Endodermal cell (in vitro differentiated cells): ENCODE measurements around the gene AGK. TPM values are rescaled to one million over a fixed set of nuclear protein-coding genes. Genes with fewer than 3 reads are reported as not detected.
A peak's percentile ranks its signal among the peaks of the same experiment; 100 is the strongest.

Experiments
- DNase-seq: peaks from one replicate; pipeline ENCODE4 v3.0.0-alpha.2; 2017
- H3K27ac ChIP-seq: 2 replicates; pipeline ENCODE4 v1.5.1; 2013; ENCODE audit warnings: mild to moderate bottlenecking, low read depth, low read length, moderate library complexity
- H3K27me3 ChIP-seq: 2 replicates; pipeline ENCODE4 v1.6.1; 2013; ENCODE audit warnings: mild to moderate bottlenecking, low read length, moderate library complexity; ENCODE audit not compliant: insufficient read depth, control insufficient read depth, poor library complexity, severe bottlenecking
- H3K36me3 ChIP-seq: 2 replicates; pipeline ENCODE4 v1.7.0; 2013; ENCODE audit warnings: mild to moderate bottlenecking, low read length, moderate library complexity; ENCODE audit not compliant: control insufficient read depth, insufficient read depth
- H3K4me1 ChIP-seq: one replicate; pipeline ENCODE4 v1.7.0; 2013; ENCODE audit warnings: low read length; ENCODE audit not compliant: control insufficient read depth, insufficient read depth
- H3K4me3 ChIP-seq: 2 replicates; pipeline ENCODE4 v1.5.1; 2013; ENCODE audit warnings: mild to moderate bottlenecking, low read length, moderate library complexity
- H3K9ac ChIP-seq: 2 replicates; pipeline ENCODE4 v1.6.1; 2013; ENCODE audit warnings: mild to moderate bottlenecking, low read length, moderate library complexity; ENCODE audit not compliant: poor library complexity, severe bottlenecking; ENCODE audit errors: extremely low read depth
- H3K9me3 ChIP-seq: 2 replicates; pipeline ENCODE4 v1.6.1; 2013; ENCODE audit warnings: mild to moderate bottlenecking, low read length, moderate library complexity; ENCODE audit not compliant: control insufficient read depth
- H3K27ac Mint-ChIP-seq: 2 replicates; pipeline ENCODE4 v1.8.0; 2020; ENCODE audit warnings: mixed read lengths
- H3K27me3 Mint-ChIP-seq: 2 replicates; pipeline ENCODE4 v1.8.0; 2021; ENCODE audit warnings: mild to moderate bottlenecking, mixed read lengths; ENCODE audit not compliant: insufficient read depth
- H3K36me3 Mint-ChIP-seq: 2 replicates; pipeline ENCODE4 v1.8.0; 2020; ENCODE audit warnings: low read depth, mixed read lengths
- H3K4me1 Mint-ChIP-seq: 2 replicates; pipeline ENCODE4 v1.8.0; 2020; ENCODE audit warnings: mixed read lengths
- H3K4me3 Mint-ChIP-seq: 2 replicates; pipeline ENCODE4 v1.8.0; 2020; ENCODE audit warnings: mild to moderate bottlenecking, moderate library complexity, mixed read lengths
- H3K9me3 Mint-ChIP-seq: 2 replicates; pipeline ENCODE4 v1.8.0; 2020; ENCODE audit warnings: mild to moderate bottlenecking, mixed read lengths
- WGBS, 2 experiments: methylation state at CpG; one replicate each; pipeline versions ENCODE4 v1.1.5 to v1.1.7; 2013; ENCODE audit warnings: missing lambda C conversion rate in 2 of 2, mixed read lengths in 1 of 2; ENCODE audit not compliant: insufficient coverage in 1 of 2, insufficient read length in 1 of 2; 5-methylcytosine and 5-hydroxymethylcytosine counted together
- total RNA-seq, 2 donors: library from RNA; stranded (reverse); fragmentation: NEBNext Ultra II Directional in 1 of 2; extraction: Animal tissue kit (Norgen Biotek cat#: 25700) in 1 of 2; gene quantifications; 2 replicates in 1 of 2; 3 replicates in 1 of 2; pipeline ENCODE4 v1.2.1, GENCODE V29; 2021
- TF ChIP-seq, protein P1 (sequence below): fragments of 200-600 bp; sonication (generic); conservative IDR thresholded peaks from 2 replicates; pipeline ENCODE4 v1.5.0; 2021; ENCODE audit warnings: antibody characterized with exemption, mild to moderate bottlenecking

AGK gene
- total RNA-seq, 2 donors from 2014 or later, result 30.2 to 41.7 TPM

DNA sequence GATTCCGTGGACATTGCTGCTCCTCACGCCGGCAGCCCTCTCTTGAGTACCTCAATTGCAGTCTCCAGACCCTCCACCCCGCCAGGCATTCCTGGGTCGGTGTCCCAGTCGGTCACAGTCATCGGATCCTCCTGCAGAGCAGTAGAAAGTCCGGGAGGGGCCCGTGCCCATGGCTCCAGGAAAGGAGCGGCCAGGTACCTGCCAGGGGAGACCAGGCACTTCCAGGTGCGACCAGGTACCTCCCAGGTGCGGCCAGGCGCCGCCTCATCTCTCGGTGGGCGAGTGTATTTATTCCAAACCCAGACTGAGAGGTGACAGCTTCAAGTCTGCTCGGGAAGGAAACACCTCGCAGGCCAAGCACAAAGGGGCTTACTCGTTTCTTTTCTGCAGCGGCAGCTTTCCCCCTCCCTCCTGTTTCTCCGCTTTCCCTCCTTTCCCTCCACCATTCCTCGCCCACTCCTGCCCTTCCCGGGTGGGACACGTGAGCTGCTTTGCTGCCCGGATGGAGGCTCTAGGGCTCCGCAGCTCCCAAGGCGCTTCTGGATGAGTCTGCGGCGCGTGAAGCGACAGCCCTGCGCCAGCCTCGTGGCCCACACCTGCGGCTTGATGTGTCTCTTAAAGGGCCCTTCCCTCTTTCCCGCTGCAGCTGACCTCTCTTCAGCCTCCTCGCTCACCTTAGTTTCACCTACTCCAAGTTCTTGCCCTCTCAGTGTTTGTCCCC lies 39.4 kb upstream of the AGK start:
- H3K4me3 ChIP-seq, result no peak overlapping the region

DNA sequence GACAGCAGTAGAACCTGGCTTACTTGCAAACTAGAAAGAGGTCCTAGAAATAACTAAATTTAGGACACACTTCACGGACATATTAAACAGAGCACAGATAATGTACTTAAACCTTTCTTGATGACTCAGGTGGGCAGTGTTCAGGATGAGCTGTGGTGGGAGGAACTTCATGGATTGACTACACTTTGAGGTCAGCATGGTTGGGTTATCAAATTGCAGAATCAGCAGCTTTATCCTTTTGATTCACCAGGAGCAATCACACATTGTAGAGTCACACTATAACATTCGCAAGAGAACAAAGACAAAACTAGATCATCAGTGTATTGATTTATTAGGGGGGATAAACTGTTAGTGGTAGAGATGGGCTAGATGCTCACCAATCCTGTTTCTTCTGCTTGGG lies 38.6 kb upstream of the AGK start:
- H3K27me3 ChIP-seq, result peaks cover 17% of the 10 kb centered on the region
- Mint-ChIP-seq H3K27ac (no peak overlapping the region), H3K27me3 (peaks cover 29% of the 10 kb centered on the region), H3K4me3 (peak overlapping the region; percentile 60), H3K36me3 (peaks cover 3% of the 10 kb centered on the region), H3K4me1 (peaks cover 7% of the 10 kb centered on the region), H3K9me3 (peaks cover 3% of the 10 kb centered on the region)
- no peaks in the 10 kb centered on the region for H3K9me3 ChIP-seq
- H3K9ac ChIP-seq, result no peak overlapping the region
- WGBS, 2 experiments, result 100% methylated on average over 2 of the region's 2 CpGs; no CpG with 5 or more reads in 1 of the 2 experiments
- DNase-seq, result no peak
- no peak overlapping the region for H3K4me3 ChIP-seq
- no peaks in the 10 kb centered on the region for H3K4me1 ChIP-seq
- TF ChIP-seq, protein P1, sequence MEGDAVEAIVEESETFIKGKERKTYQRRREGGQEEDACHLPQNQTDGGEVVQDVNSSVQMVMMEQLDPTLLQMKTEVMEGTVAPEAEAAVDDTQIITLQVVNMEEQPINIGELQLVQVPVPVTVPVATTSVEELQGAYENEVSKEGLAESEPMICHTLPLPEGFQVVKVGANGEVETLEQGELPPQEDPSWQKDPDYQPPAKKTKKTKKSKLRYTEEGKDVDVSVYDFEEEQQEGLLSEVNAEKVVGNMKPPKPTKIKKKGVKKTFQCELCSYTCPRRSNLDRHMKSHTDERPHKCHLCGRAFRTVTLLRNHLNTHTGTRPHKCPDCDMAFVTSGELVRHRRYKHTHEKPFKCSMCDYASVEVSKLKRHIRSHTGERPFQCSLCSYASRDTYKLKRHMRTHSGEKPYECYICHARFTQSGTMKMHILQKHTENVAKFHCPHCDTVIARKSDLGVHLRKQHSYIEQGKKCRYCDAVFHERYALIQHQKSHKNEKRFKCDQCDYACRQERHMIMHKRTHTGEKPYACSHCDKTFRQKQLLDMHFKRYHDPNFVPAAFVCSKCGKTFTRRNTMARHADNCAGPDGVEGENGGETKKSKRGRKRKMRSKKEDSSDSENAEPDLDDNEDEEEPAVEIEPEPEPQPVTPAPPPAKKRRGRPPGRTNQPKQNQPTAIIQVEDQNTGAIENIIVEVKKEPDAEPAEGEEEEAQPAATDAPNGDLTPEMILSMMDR, result no peak
- H3K27ac ChIP-seq, result no peak overlapping the region
- no peaks in the 10 kb centered on the region for H3K36me3 ChIP-seq

More for the DNA sequence above, 39.4 kb upstream of the AGK start:
- H3K27me3 ChIP-seq, result peaks cover 17% of the 10 kb centered on the region
- no peak overlapping the region for H3K27ac ChIP-seq
- DNase-seq, result peak; percentile 80
- H3K4me1 ChIP-seq, result no peaks in the 10 kb centered on the region
- Mint-ChIP-seq H3K27ac (peak overlapping the region; percentile 36), H3K36me3 (peaks cover 3% of the 10 kb centered on the region), H3K9me3 (peaks cover 3% of the 10 kb centered on the region), H3K27me3 (peaks cover 29% of the 10 kb centered on the region), H3K4me1 (peaks cover 7% of the 10 kb centered on the region), H3K4me3 (peak overlapping the region; percentile 60)
- no peaks in the 10 kb centered on the region for H3K9me3 ChIP-seq
- TF ChIP-seq, protein P1, result no peak
- WGBS, 2 experiments, result 46 to 64% methylated on average over 28 to 36 of the region's 36 CpGs
- no peaks in the 10 kb centered on the region for H3K36me3 ChIP-seq
- H3K9ac ChIP-seq, result no peak overlapping the region

- no peaks in the 10 kb centered on the region for H3K9me3 ChIP-seq
- WGBS, 2 experiments, result 79 to 84% methylated on average over 1 of the region's 1 CpG
Measured at GRCh38 chr7:141513720-141514119, 37.5 kb upstream of the AGK start.

More at GRCh38 chr7:141513720-141514119, 37.5 kb upstream of the AGK start:
- no peak for DNase-seq
- no peaks in the 10 kb centered on the region for H3K4me1 ChIP-seq
- no peak overlapping the region for H3K4me3 ChIP-seq
- no peak overlapping the region for H3K9ac ChIP-seq
- no peaks in the 10 kb centered on the region for H3K36me3 ChIP-seq
- Mint-ChIP-seq H3K36me3 (no peaks in the 10 kb centered on the region), H3K27me3 (peaks cover 26% of the 10 kb centered on the region), H3K27ac (no peak overlapping the region), H3K4me1 (peaks cover 7% of the 10 kb centered on the region), H3K4me3 (no peak overlapping the region), H3K9me3 (no peaks in the 10 kb centered on the region)
- H3K27me3 ChIP-seq, result peaks cover 17% of the 10 kb centered on the region
- TF ChIP-seq, protein P1, result no peak
- no peak overlapping the region for H3K27ac ChIP-seq
